H1 (cell line): ENCODE data around the gene SPACA4. TPM values are rescaled to one million over a fixed set of nuclear protein-coding genes. Genes with fewer than 3 reads are reported as not detected.

Source experiments
- CEBPB ChIP-seq: IDR thresholded peaks from 2 replicates; pipeline ENCODE4 v1.6.1; 2012; ENCODE audit warnings: low read depth, low read length
- CHD1 ChIP-seq: IDR thresholded peaks from 2 replicates; pipeline ENCODE4 v1.6.1; 2012; ENCODE audit warnings: low read depth, low read length, improper control_type of control experiment
- CTBP2 ChIP-seq: IDR thresholded peaks from 2 replicates; pipeline ENCODE4 v1.7.0; 2011; ENCODE audit warnings: borderline replicate concordance, mild to moderate bottlenecking, moderate library complexity, mixed read lengths, low read length; ENCODE audit not compliant: insufficient read depth, insufficient read length
- EZH2 ChIP-seq: fragments of 200-600 bp; sonication (generic); IDR thresholded peaks from 2 replicates; pipeline ENCODE4 v1.7.1; 2012; ENCODE audit warnings: low read depth, mild to moderate bottlenecking, moderate library complexity, low read length, inconsistent platforms; ENCODE audit not compliant: severe bottlenecking
- JUN ChIP-seq: IDR thresholded peaks from 2 replicates; pipeline ENCODE4 v1.6.1; 2011; ENCODE audit warnings: low read depth, mild to moderate bottlenecking, improper control_type of control experiment, low read length
- POLR2A ChIP-seq, 2 experiments: IDR thresholded peaks; 1 replicate in 1 of 2; 2 replicates in 1 of 2; pipeline ENCODE4 v1.6.1; 2011; ENCODE audit warnings: low read depth in 2 of 2, low read length in 2 of 2, mild to moderate bottlenecking in 2 of 2; ENCODE audit errors: control extremely low read depth in 1 of 2
- RAD21 ChIP-seq, 2 experiments: IDR thresholded peaks in 1 of 2; conservative IDR thresholded peaks in 1 of 2; 2 replicates each; pipeline ENCODE4 v1.6.1; 2011; ENCODE audit warnings: low read depth in 2 of 2, low read length in 2 of 2, improper control_type of control experiment in 1 of 2, inconsistent platforms in 1 of 2, mild to moderate bottlenecking in 1 of 2, moderate library complexity in 1 of 2
- SIRT6 ChIP-seq: IDR thresholded peaks from one replicate; pipeline ENCODE4 v1.7.1; 2012; ENCODE audit warnings: low read length, inconsistent platforms
- SIX5 ChIP-seq: IDR thresholded peaks from 2 replicates; pipeline ENCODE4 v1.6.1; 2011; ENCODE audit warnings: mild to moderate bottlenecking, low read depth, low read length
- SP1 ChIP-seq: IDR thresholded peaks from 2 replicates; pipeline ENCODE4 v1.6.1; 2011; ENCODE audit warnings: low read depth, low read length
- SP4 ChIP-seq: IDR thresholded peaks from 2 replicates; pipeline ENCODE4 v1.6.1; 2012; ENCODE audit warnings: low read length, inconsistent platforms
- SRF ChIP-seq: IDR thresholded peaks from 2 replicates; pipeline ENCODE4 v1.6.1; 2011; ENCODE audit warnings: mild to moderate bottlenecking, low read depth, low read length, moderate library complexity
- SUZ12 ChIP-seq: fragments of 200-600 bp; sonication (generic); IDR thresholded peaks from 2 replicates; pipeline ENCODE4 v1.6.1; 2012; ENCODE audit warnings: mild to moderate bottlenecking, inconsistent platforms, low read length, moderate library complexity, mixed read lengths
- TAF1 ChIP-seq: IDR thresholded peaks from 2 replicates; pipeline ENCODE4 v1.6.1; 2011; ENCODE audit warnings: mild to moderate bottlenecking, low read depth, low read length
- TAF7 ChIP-seq: optimal IDR thresholded peaks from 2 replicates; pipeline ENCODE3; 2011; ENCODE audit warnings: low read depth, mild to moderate bottlenecking, inconsistent platforms, low read length, moderate library complexity, borderline replicate concordance
- TBP ChIP-seq: IDR thresholded peaks from 2 replicates; pipeline ENCODE4 v1.6.1; 2011; ENCODE audit warnings: low read depth, low read length, improper control_type of control experiment
- TCF12 ChIP-seq: IDR thresholded peaks from 2 replicates; pipeline ENCODE4 v1.6.1; 2011; ENCODE audit warnings: low read depth, mild to moderate bottlenecking, low read length
- TEAD4 ChIP-seq: IDR thresholded peaks from 2 replicates; pipeline ENCODE4 v1.6.1; 2012; ENCODE audit warnings: low read depth, low read length, inconsistent platforms, mixed read lengths
- YY1 ChIP-seq: IDR thresholded peaks from 2 replicates; pipeline ENCODE4 v1.6.1; 2011; ENCODE audit warnings: low read depth, mild to moderate bottlenecking, low read length
- polyA plus RNA-seq, 7 experiments: library from polyadenylated mRNA; depleted of rRNA in 3 of 7; stranded (reverse) in 5 of 7; unstranded in 2 of 7; fragments of >200 nt in 5 of 7; fragments of 200-250 nt in 2 of 7; gene quantifications; 1 replicate in 5 of 7; 2 replicates in 1 of 7; 4 replicates in 1 of 7; pipeline versions ENCODE4 v1.2.1 to v1.2.3, GENCODE V29; 2011 to 2013; ENCODE audit warnings: missing spikeins in 2 of 7, mixed read lengths in 2 of 7
- total RNA-seq: library from RNA; stranded (reverse); fragmentation: NEBNext Ultra II Directional; extraction: Animal tissue kit (Norgen Biotek cat#: 25700); gene quantifications from 2 replicates; pipeline ENCODE4 v1.2.1, GENCODE V29; 2021
- TF ChIP-seq, protein P1 (sequence below): IDR thresholded peaks from 2 replicates; pipeline ENCODE4 v1.6.1; 2012; ENCODE audit warnings: low read length, inconsistent platforms
- TF ChIP-seq, protein P2 (sequence below): IDR thresholded peaks from 2 replicates; pipeline ENCODE4 v1.6.1; 2011; ENCODE audit warnings: low read length, improper control_type of control experiment
- TF ChIP-seq, protein P3 (sequence below): IDR thresholded peaks from 2 replicates; pipeline ENCODE4 v1.6.1; 2012; ENCODE audit warnings: inconsistent platforms

SPACA4 gene
- total and polyA plus RNA-seq, 2 of the 8 experiments (the other 6 are each of a cell fraction or from before 2014, with no cell fraction given), result not detected

DNA sequence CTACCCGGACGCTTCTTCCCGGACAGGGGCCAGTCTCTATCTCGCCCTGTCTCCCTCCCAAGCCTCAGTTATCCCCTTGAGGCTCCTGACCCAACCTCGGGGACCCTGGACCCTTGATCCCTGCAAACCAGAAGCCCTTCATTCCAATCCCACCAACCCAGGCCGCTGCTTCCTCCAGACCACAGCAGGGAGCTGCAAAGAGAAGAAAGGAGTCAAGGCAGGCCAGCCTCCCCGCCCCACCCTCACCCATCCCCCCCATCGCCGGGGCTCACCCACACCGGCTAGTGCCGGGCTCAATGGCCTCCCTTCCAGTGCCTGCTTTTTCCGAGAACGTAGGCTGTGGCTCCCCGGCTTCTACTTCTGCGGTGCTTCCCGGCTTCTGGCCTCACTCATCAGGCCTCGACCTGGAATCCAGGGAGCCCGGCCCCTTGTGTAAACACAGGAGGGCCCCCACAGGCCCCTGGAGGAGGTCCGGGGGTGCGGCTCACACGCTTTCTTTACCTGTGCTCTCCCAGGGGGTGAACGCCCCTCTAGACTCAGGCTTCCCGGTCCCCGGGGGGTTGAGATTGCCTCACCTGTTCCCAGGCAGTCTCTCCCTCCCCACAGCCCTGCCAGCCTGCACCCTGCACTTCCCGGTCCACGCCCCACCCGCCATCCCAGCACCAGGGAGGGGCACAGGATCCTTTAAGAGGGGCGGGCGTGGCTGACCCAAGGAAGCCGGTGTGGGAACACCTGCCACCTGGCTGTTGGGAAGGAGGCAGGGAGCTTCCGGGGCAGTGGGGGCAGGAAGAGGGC is 8.1 kb downstream of the SPACA4 start, which contains the start of gene FAM83E (continued):
- TF ChIP-seq RAD21 (IDR thresholded peaks at IDR 0.05 in 1 of 2, conservative IDR thresholded peaks at IDR 0.05 in 1 of 2; ENCODE audit: low read depth in 2 of 2, low read length in 2 of 2), result peak in 1 of 2 experiments; percentile 0; a peak in 1 of 4 replicates
- TF ChIP-seq YY1, result peak; percentile 69; the same call in 1 of the 2 replicates
- peak; percentile 27; the same call in 1 of the 2 replicates for TF ChIP-seq TBP
- no peak for TF ChIP-seq CTBP2
- TF ChIP-seq, protein P1, sequence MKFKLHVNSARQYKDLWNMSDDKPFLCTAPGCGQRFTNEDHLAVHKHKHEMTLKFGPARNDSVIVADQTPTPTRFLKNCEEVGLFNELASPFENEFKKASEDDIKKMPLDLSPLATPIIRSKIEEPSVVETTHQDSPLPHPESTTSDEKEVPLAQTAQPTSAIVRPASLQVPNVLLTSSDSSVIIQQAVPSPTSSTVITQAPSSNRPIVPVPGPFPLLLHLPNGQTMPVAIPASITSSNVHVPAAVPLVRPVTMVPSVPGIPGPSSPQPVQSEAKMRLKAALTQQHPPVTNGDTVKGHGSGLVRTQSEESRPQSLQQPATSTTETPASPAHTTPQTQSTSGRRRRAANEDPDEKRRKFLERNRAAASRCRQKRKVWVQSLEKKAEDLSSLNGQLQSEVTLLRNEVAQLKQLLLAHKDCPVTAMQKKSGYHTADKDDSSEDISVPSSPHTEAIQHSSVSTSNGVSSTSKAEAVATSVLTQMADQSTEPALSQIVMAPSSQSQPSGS, result peak; percentile 86
- no peak for TF ChIP-seq TEAD4
- peak; percentile 85 for TF ChIP-seq SP1
- TF ChIP-seq EZH2, result no peak
- peak; percentile 39; the same call in 1 of the 2 replicates for TF ChIP-seq CEBPB
- TF ChIP-seq SUZ12, result no peak
- no peak for TF ChIP-seq JUN
- no peak for TF ChIP-seq TAF1
- TF ChIP-seq, protein P2, sequence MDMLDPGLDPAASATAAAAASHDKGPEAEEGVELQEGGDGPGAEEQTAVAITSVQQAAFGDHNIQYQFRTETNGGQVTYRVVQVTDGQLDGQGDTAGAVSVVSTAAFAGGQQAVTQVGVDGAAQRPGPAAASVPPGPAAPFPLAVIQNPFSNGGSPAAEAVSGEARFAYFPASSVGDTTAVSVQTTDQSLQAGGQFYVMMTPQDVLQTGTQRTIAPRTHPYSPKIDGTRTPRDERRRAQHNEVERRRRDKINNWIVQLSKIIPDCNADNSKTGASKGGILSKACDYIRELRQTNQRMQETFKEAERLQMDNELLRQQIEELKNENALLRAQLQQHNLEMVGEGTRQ, result no peak
- TF ChIP-seq TAF7, result peak; percentile 29
- TF ChIP-seq TCF12, result peak; percentile 65; the same call in 1 of the 2 replicates
- no peak for TF ChIP-seq SIX5
- TF ChIP-seq, protein P3, sequence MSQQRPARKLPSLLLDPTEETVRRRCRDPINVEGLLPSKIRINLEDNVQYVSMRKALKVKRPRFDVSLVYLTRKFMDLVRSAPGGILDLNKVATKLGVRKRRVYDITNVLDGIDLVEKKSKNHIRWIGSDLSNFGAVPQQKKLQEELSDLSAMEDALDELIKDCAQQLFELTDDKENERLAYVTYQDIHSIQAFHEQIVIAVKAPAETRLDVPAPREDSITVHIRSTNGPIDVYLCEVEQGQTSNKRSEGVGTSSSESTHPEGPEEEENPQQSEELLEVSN, result no peak
- TF ChIP-seq SIRT6, result no peak
- TF ChIP-seq CHD1, result no peak
- peak; percentile 47 to 84; a peak in 2 of 3 replicates for TF ChIP-seq POLR2A (IDR thresholded peaks at IDR 0.05; ENCODE audit: control extremely low read depth in 1 of 2, low read depth in 2 of 2, low read length in 2 of 2)
- TF ChIP-seq SP4, result peak; percentile 62; the same call in 1 of the 2 replicates
- no peak for TF ChIP-seq SRF
